ACHN (cell line): ENCODE data around the gene SOX2.
A peak's percentile ranks its signal among the peaks of the same experiment; 100 is the strongest.

Experiments used
- DNase-seq: peaks from one replicate; pipeline ENCODE4 v3.0.0-alpha.2; 2015
- in situ Hi-C: cut with HindIII; loops from 2 replicates; pipeline ENCODE4 v1.10.0; 2017; ENCODE audit warnings: low sequenced_read_pairs, low pct_ligation_motif_present, low pct_unique_long_range_greater_than_20kb

The SOX2 gene

GRCh38 chr3:181703601-181704420 is 7.9 kb upstream of the SOX2 start:
- in situ Hi-C loops: no loop called here

GRCh38 chr3:181704421-181705085 is 7.2 kb upstream of the SOX2 start:
- in situ Hi-C loops: no loop called here
- DNase-seq: no peak

More at GRCh38 chr3:181703601-181704420, 7.9 kb upstream of the SOX2 start:
- DNase-seq: no peak

- in situ Hi-C loops: no loop called here
- DNase-seq: no peak
Measured at GRCh38 chr3:181705086-181705480, 6.6 kb upstream of the SOX2 start.

DNA sequence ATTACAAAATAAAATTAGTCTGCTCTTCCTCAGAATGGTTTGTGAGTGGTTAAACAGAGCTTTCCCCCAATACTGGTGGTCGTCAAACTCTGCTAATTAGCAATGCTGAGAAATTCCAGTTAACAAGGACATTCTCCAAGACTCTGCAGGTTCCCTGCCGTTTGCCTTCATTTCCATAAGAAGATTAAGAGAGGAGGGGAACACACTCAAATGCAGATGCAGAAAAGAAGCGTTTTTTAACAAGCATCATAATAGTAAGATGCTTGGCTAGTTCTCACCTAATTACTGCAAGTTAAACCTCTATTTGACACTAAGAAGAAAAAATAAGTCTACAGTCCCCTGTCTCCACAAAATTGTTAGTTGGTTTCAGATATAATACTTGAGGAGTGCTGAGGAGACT is 3.7 kb upstream of the SOX2 start:
- in situ Hi-C loops: no loop called here
- DNase-seq: no peak

GRCh38 chr3:181709537-181710279 is 2.0 kb upstream of the SOX2 start:
- in situ Hi-C loops: no loop called here
- DNase-seq: peak; percentile 57

GRCh38 chr3:181710345-181711291 is 1.1 kb upstream of the SOX2 start:
- in situ Hi-C loops: no loop called here
- no peak for DNase-seq

GRCh38 chr3:181712226-181712552 is 464 bp downstream of the SOX2 start:
- in situ Hi-C loops: no loop called here
- DNase-seq: no peak

DNA sequence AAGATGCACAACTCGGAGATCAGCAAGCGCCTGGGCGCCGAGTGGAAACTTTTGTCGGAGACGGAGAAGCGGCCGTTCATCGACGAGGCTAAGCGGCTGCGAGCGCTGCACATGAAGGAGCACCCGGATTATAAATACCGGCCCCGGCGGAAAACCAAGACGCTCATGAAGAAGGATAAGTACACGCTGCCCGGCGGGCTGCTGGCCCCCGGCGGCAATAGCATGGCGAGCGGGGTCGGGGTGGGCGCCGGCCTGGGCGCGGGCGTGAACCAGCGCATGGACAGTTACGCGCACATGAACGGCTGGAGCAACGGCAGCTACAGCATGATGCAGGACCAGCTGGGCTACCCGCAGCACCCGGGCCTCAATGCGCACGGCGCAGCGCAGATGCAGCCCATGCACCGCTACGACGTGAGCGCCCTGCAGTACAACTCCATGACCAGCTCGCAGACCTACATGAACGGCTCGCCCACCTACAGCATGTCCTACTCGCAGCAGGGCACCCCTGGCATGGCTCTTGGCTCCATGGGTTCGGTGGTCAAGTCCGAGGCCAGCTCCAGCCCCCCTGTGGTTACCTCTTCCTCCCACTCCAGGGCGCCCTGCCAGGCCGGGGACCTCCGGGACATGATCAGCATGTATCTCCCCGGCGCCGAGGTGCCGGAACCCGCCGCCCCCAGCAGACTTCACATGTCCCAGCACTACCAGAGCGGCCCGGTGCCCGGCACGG is 991 bp downstream of the SOX2 start:
- peak; percentile 23 for DNase-seq
- in situ Hi-C loops: no loop called here

DNA sequence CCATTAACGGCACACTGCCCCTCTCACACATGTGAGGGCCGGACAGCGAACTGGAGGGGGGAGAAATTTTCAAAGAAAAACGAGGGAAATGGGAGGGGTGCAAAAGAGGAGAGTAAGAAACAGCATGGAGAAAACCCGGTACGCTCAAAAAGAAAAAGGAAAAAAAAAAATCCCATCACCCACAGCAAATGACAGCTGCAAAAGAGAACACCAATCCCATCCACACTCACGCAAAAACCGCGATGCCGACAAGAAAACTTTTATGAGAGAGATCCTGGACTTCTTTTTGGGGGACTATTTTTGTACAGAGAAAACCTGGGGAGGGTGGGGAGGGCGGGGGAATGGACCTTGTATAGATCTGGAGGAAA is 1.5 kb downstream of the SOX2 start:
- no peak for DNase-seq
- in situ Hi-C loops: no loop called here

DNA sequence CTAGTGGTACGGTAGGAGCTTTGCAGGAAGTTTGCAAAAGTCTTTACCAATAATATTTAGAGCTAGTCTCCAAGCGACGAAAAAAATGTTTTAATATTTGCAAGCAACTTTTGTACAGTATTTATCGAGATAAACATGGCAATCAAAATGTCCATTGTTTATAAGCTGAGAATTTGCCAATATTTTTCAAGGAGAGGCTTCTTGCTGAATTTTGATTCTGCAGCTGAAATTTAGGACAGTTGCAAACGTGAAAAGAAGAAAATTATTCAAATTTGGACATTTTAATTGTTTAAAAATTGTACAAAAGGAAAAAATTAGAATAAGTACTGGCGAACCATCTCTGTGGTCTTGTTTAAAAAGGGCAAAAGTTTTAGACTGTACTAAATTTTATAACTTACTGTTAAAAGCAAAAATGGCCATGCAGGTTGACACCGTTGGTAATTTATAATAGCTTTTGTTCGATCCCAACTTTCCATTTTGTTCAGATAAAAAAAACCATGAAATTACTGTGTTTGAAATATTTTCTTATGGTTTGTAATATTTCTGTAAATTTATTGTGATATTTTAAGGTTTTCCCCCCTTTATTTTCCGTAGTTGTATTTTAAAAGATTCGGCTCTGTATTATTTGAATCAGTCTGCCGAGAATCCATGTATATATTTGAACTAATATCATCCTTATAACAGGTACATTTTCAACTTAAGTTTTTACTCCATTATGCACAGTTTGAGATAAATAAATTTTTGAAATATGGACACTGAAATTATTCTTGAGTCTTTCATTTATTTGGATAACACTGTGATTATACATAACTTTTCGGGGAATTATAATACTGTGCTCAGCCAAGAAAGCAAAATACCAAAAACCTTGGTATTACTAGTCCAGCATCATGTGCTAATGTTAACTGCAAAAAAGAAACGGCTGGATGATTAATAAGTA is 2.2 kb downstream of the SOX2 start:
- no peak for DNase-seq
- in situ Hi-C loops: no loop called here

GRCh38 chr3:181715571-181716340 is 4.0 kb downstream of the SOX2 start:
- in situ Hi-C loops: no loop called here
- DNase-seq: no peak

DNA sequence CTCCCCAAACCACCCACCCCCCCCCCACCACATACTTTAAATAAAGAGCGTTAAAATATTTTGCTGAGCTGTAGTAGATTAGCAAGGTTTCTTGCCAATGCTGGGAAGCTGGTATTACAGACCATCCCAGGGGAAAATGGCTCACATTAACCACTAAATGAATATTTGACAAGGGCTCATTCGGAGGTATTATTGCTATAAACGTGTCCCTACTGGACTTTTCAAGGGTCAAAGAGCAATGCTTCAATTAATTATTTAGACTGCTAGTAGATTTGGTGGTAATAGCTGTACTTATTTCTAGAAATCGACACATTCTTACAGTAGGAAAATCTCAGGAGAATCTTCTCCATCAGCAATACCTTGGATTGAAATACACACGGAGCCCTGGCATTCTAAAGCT is 5.2 kb downstream of the SOX2 start:
- no peak for DNase-seq
- in situ Hi-C loops: no loop called here

- in situ Hi-C loops: no loop called here
- DNase-seq: no peak
Measured at GRCh38 chr3:181717549-181718171, 5.9 kb downstream of the SOX2 start.

- in situ Hi-C loops: no loop called here
- DNase-seq: no peak
Measured at GRCh38 chr3:181718369-181718768, 6.6 kb downstream of the SOX2 start.

DNA sequence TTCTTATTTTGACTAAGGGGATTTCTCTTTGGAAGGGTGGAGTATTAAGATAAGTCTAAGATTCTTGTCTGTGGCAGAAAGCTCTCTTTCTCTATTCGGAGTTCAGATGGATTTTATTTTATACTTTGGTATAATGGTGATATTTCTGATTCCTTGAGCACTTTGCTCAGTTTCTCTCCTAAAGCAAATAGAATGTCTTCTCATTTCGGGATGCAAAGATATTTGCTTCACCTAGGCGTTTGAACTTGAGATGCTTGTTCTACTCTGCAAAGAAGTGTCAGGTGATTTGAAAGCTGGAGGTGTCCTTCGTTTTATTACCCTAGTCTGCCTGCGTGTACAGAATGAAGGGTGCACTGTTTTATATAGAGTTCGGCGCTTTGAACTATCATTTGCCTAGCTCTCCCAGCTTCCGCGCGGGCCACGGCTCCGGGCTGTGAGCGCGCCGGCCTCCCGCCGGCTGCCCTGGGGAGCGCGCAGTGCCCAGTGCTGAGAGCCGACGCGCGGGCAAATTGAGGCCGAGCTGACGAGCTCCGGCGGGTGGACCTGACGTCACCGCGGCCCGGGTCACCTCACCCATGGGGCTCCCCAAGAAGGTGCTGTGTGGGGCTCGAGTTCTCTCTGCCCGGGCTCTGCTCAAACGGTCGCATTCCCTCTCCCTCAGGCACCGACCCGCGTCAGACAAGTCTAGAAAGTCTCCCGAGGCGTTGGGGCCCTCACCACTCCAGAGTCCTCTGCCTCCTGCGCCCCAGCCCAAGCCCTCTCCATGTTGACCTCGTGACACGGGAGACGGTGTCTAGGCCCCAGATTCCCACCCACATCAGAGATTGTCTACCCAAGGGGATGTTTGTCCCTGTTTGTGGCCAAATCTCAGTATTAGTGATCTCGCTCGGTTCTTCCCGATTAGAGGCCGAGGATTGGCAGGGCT is 7.5 kb downstream of the SOX2 start:
- in situ Hi-C loops: no loop called here
- DNase-seq: no peak
